Uterus (tissue), 4 donors: Measurements from ENCODE around the gene PROM1. TPM values are rescaled to one million over a fixed set of nuclear protein-coding genes. Genes with fewer than 3 reads are reported as not detected.

Experiments
- DNase-seq, 2 donors: peaks; one replicate each; pipeline ENCODE4 v3.0.0-alpha.2; 2019 to 2020
- H3K27ac ChIP-seq, 2 donors: fragments of 200-600 bp; sonication (generic); 1 replicate in 1 of 2; 2 replicates in 1 of 2; pipeline ENCODE4 v1.5.1; 2016 to 2018
- H3K27me3 ChIP-seq, 2 donors: fragments of 200-600 bp; sonication (generic); one replicate each; pipeline ENCODE4 v1.5.1; 2018 to 2019; ENCODE audit warnings: control low read depth in 1 of 2
- H3K36me3 ChIP-seq, 2 donors: fragments of 200-600 bp; sonication (generic); one replicate each; pipeline ENCODE4 v1.5.1; 2019; ENCODE audit warnings: control low read depth in 1 of 2
- H3K4me1 ChIP-seq, 2 donors: fragments of 200-600 bp; sonication (generic); one replicate each; pipeline ENCODE4 v1.5.1; 2018 to 2019; ENCODE audit warnings: control low read depth in 1 of 2
- H3K4me3 ChIP-seq, 2 donors: fragments of 200-600 bp; sonication (generic); 1 replicate in 1 of 2; 2 replicates in 1 of 2; pipeline ENCODE4 v1.5.1; 2018 to 2019; ENCODE audit warnings: mild to moderate bottlenecking in 1 of 2
- H3K9me3 ChIP-seq, 2 donors: fragments of 200-600 bp; sonication (generic); one replicate each; pipeline ENCODE4 v1.5.1; 2019; ENCODE audit warnings: control low read depth in 1 of 2
- CTCF ChIP-seq, 4 experiments: fragments of 200-600 bp in 2 of 4; fragments of 450-650 bp in 2 of 4; sonication (generic) in 2 of 4; IDR thresholded peaks; one replicate each; pipeline ENCODE4 v1.5.1; 2016 to 2019; ENCODE audit warnings: antibody characterized with exemption in 4 of 4, mild to moderate bottlenecking in 2 of 4, moderate library complexity in 1 of 4
- POLR2A ChIP-seq, 2 donors: fragments of 450-650 bp; IDR thresholded peaks; one replicate each; pipeline ENCODE4 v1.6.1; 2016; ENCODE audit warnings: antibody characterized with exemption in 2 of 2, mild to moderate bottlenecking in 1 of 2, moderate library complexity in 1 of 2
- intact Hi-C: fragments of 100-400 bp; cut with DNase I; formaldehyde crosslinking; loops from one replicate; pipeline ENCODE4 v1.15.1; 2023; ENCODE audit warnings: low total_unique reads
- total RNA-seq, 4 donors: library from RNA; depleted of rRNA in 3 of 4; stranded (reverse); fragments of >200 nt in 3 of 4; gene quantifications; one replicate each; pipeline versions ENCODE4 v1.1.0 to v1.2.4, GENCODE V29; 2014 to 2023
- donor health status: DM: yes; HTN: yes; CAD: no.

PROM1 gene
- total RNA-seq, 4 donors from 2014 or later = 0.18 to 24.6 (median 1.1) TPM

- intact Hi-C loops = no loop called here
- Histone ChIP-seq H3K4me1 (no peaks in the 10 kb centered on the region), H3K27ac (no peak overlapping the region), H3K27me3 (no peaks in the 10 kb centered on the region), H3K36me3 (no peaks in the 10 kb centered on the region), H3K4me3 (no peak overlapping the region), H3K9me3 (no peaks in the 10 kb centered on the region)
- DNase-seq = no peak
- no peak for TF ChIP-seq POLR2A (IDR thresholded peaks at IDR 0.05)
- TF ChIP-seq CTCF (IDR thresholded peaks at IDR 0.05) = no peak
Measured at GRCh38 chr4:16005676-16006075, 78.1 kb downstream of the PROM1 start.

GRCh38 chr4:16001484-16001858 is 82.4 kb downstream of the PROM1 start:
- TF ChIP-seq POLR2A (IDR thresholded peaks at IDR 0.05) (no peak), CTCF (IDR thresholded peaks at IDR 0.05) (peak; percentile 64 to 76 (median 71))
- Histone ChIP-seq H3K9me3 (no peaks in the 10 kb centered on the region), H3K4me1 (no peaks in the 10 kb centered on the region), H3K36me3 (no peaks in the 10 kb centered on the region), H3K4me3 (no peak overlapping the region), H3K27ac (no peak overlapping the region), H3K27me3 (no peaks in the 10 kb centered on the region)
- peak; percentile 57 to 64 for DNase-seq
- intact Hi-C loops = no loop called here

GRCh38 chr4:16000708-16001483 is 82.9 kb downstream of the PROM1 start:
- DNase-seq = no peak
- Histone ChIP-seq H3K4me3 (no peak overlapping the region), H3K27ac (no peak overlapping the region), H3K4me1 (no peaks in the 10 kb centered on the region), H3K9me3 (no peaks in the 10 kb centered on the region), H3K36me3 (no peaks in the 10 kb centered on the region), H3K27me3 (no peaks in the 10 kb centered on the region)
- intact Hi-C loops = no loop called here
- no peak for TF ChIP-seq CTCF (IDR thresholded peaks at IDR 0.05)
- no peak for TF ChIP-seq POLR2A (IDR thresholded peaks at IDR 0.05)

- Histone ChIP-seq H3K4me1 (no peaks in the 10 kb centered on the region), H3K36me3 (no peaks in the 10 kb centered on the region), H3K27me3 (no peaks in the 10 kb centered on the region), H3K4me3 (no peak overlapping the region), H3K9me3 (no peaks in the 10 kb centered on the region), H3K27ac (no peak overlapping the region)
- TF ChIP-seq POLR2A (IDR thresholded peaks at IDR 0.05) = no peak
- TF ChIP-seq CTCF (IDR thresholded peaks at IDR 0.05) = no peak
- intact Hi-C loops = no loop called here
- no peak for DNase-seq
Measured at GRCh38 chr4:15996773-15997172, 87.0 kb downstream of the PROM1 start.

GRCh38 chr4:15995826-15996225 is 88.0 kb downstream of the PROM1 start:
- H3K4me3 ChIP-seq = no peak overlapping the region
- TF ChIP-seq CTCF (IDR thresholded peaks at IDR 0.05) = no peak
- no peak for TF ChIP-seq POLR2A (IDR thresholded peaks at IDR 0.05)
- H3K27me3 ChIP-seq = no peaks in the 10 kb centered on the region
- H3K4me1 ChIP-seq = no peaks in the 10 kb centered on the region
- DNase-seq = no peak
- H3K36me3 ChIP-seq = no peaks in the 10 kb centered on the region
- intact Hi-C loops = no loop called here
- H3K9me3 ChIP-seq = no peaks in the 10 kb centered on the region
- no peak overlapping the region for H3K27ac ChIP-seq
